NCI-H446 treated with DMSO at 0.1 percent for 48 hours (cell line): ENCODE results near the gene TBC1D9.

ENCODE experiments used
- DNase-seq: peaks from one replicate; lab custom pipeline; 2025; lab: John Stamatoyannopoulos, UW

The TBC1D9 gene

DNA sequence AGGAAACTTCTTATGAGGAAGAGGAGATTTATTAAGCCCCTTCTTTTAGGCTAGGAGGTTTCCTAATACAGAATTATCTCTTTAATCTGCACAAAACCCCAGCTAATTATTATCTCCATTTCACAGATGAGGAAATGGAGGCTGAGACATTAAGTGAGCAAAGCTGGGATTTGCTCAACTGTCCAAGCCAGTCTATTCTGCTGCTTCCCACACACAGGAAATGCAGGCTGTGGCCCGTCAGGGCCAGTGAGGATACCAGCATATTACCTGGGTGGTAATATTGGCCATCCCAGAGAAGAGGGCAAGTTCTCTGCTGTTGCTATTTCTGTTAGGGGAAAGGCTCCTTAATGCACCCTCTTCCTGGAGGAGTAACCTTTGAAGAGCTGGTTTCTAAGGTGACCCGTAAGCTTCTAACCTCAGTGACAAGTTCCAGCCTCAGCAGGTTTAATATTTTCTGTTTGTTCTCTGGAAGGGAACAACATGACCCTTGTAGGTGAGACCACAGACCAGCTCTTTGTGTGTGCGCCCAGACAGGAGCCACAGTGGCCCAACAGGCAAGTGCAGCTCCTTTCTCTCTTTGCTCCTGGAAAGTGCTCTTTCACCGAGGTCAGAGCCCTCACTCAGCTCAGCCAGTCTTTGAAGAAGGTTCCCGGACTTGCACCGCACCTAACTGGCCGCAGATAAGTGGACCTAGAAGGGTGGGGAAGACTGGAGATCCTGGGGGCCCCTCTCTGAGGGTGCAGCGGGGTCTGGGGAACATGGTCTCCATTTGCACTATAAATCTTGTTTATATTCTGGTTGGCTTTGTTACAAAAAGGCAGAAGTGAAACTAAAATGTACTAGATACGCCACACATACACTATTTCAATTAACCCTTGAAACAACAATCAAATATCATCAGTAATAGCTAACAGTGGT, 35.5 kb downstream of the TBC1D9 start:
- DNase-seq: no peak

DNA sequence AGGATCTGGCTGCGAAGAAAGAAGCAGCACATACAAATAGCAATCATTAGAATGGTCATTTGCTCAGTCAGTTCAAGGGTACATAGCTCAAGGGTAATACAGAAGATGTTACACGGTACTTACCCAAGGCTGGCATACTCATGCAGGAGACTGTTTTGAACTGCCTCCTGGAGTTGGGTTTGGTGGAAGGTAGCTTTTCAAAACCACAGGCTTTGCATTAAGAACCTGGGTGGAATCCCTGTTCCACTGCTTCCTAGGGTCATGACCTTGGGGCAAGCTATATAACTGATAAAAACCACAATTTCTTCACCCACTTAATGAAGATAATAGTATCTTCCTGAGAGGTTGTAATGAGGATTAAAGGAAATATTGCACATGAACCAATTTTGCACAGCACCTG, 36.5 kb downstream of the TBC1D9 start:
- no peak for DNase-seq

DNA sequence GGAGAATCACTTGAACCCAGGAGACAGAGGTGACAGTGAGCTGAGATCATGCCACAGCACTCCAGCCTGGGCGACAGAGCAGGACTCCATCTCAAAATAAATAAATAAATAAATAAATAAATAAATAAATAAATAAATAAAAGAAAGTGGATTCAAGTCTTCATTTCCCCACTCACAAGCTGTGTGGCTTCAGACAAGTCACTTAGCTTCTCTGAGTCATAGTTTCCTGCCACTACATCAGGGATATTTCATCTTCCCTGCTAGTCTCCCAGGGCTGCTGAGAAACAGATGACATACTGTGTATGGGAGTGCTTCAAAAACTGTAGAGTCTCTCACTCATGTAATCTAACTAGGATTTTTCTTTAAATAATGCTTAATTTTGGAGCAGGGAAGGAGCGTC, 37.2 kb downstream of the TBC1D9 start:
- no peak for DNase-seq

DNA sequence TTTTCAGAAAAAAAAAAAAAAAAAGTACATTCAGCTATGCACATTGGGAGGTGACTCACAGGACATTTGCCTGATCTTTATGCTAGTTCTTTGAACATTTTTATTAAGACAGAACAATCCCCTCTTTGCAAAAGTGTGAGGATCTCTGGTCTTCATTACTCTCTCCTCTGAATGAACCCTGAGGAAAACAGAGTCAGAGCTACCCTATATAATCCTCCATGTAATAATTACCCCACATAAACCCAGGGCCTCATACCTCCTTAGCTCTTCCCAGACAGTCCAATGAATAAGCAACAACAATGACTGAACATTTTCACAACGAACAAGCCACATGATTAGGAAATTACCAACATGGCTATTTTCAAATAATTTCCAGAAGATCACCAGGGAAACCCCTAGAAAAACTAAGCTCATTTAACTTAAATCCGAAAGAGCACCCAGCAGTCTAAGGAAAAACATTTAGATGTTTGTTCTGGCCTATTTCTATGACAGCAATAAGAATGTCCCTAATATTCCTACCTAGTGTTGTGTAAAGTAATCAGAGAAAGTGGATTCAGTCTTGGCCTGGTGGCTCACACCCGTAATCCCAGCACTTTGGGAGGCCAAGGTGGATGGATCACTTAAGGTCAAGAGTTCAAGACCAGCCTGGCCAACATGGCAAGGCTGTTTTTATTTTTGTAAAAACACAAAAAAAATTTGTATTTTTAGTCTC, 37.8 kb downstream of the TBC1D9 start:
- DNase-seq: no peak

DNA sequence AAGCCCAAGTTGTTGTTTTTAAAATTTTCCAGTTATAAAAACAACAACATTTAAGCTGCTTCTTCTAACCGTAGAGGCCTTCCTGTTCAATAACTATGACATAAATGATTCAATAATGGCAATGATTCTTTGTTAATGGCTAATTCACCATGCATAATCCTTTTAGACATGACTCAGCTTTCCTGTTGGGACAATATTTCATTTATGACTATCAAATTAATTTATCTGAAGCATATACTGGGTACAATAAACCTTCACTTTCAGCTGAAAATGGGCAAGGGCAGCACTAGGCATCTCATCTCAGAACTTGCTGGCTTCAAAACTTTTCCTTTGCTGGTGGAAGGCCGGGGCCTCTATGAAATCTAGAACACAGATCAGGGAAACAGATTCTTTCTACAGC, 38.9 kb downstream of the TBC1D9 start:
- peak; percentile 2 for DNase-seq

DNA sequence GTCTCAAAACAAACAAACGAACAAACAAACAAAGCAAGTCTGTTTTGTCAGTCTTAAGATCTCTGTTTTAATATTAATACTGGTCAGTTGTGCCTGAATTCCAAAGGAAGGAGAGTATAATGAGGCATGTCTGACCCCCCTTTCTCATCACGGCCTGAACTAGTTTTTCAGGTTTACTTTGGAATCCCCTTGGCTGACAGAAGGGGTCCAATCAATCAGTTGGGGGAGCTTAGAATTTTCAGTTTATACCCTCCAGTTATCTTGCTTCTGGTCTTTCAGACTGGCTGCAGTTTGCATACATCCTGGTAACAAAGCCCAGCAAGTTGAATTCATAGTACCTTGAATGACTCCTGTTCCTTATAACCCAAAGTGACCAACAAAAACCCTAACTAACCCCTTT, 41.1 kb downstream of the TBC1D9 start:
- no peak for DNase-seq

DNA sequence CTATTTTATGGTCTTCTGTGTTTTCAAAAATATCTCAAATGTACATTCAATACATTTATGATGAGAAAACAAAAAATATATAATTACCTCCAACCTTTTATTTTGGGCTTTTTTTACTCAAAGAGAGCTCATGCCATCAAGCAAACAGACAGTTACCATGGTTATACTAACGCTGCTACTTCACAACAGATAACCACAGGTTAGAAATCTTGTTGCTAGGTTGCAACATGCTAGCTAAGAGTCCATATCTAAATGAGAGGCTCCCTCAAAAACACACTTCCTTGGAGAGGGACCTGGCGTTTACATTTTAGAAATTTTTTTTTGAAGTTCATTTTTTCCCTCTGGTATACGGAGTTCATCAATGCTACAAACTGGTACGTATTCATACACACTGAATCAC, 44.3 kb downstream of the TBC1D9 start:
- DNase-seq: no peak

DNA sequence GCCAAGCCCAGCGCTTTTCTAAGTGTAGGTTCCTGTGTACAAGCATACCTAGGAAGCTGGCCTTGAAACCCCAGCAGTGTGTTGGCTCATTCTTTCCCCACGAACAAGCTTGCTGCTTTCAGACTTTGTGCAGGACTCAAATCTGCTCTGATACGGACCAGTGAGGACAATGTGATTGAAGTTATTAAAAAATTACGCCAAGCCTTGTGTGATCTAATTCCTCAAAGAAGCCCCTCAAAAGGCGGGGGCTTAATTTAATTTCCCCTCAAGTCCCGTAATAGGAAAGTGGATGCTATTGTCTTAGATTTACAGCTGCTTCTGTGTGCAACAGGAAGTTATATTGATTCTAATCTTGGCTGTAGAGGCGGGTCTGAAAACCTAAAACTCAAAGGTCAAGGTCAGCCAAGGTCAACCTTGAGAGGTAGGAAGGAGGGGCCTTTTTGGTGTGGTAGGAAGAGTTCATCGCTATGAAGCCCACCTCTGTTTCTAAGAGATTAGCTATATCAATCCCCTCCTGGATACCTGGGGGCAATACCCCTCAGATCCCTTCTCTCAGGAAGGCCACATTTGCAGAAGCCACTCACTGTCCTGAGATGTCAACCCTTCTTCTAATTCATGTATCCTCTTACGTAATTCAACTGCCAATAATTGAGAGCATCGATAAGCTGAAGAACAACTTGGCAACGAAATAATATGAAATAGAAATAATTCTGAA, 45.1 kb downstream of the TBC1D9 start:
- no peak for DNase-seq

DNA sequence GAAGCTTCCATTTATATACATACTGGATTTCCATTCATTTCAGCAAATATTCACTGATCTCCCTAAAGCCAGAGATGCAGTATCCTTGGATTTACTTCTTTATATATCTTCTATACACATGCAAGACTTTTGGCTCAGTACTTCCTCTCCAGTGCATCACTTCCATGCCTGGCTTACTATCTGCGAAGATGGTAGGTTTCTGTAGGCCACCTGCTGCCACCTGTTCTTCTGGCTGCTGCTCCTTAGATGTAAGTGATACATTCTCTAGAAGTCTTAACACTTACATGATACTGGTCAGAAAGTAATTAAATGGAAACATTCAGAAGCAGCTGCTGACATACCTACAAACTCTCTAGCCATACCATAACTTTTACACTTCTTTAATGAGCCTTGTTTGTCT, 48.9 kb downstream of the TBC1D9 start:
- no peak for DNase-seq

DNA sequence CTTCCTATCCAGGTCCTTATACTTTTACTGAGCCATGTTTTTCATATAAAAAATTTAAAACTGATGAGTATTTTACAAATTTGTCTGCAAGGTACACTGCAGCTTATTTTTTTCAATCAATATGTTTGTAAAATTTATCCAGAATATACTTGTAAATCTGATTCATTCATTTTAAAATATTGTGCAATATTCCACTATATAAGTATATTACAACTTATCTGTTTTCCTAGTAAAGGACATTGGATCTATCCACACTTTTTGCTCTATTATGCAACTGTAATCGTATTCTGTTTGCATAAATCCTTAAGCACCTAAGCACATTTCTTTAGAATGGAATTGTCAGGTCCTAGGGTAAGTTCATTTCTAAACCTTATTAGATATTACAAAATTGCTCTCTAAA, 49.5 kb downstream of the TBC1D9 start:
- DNase-seq: no peak

DNA sequence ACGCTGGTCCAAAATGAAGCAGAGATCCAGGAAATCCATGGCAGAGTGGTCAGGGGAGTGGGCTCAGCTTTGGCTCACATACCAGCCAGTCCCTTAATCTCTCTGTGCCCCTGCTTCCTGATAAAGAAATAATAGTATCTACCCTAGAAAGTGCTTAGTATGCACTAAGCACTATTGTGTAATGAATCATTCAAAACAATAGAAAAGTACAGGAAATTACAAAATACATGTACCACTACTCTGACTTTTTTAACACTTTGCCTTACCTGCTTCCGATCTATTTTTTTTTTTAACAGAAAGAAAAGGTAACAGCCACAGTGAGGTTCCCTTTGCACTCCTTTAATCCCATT, 49.9 kb downstream of the TBC1D9 start:
- no peak for DNase-seq

DNA sequence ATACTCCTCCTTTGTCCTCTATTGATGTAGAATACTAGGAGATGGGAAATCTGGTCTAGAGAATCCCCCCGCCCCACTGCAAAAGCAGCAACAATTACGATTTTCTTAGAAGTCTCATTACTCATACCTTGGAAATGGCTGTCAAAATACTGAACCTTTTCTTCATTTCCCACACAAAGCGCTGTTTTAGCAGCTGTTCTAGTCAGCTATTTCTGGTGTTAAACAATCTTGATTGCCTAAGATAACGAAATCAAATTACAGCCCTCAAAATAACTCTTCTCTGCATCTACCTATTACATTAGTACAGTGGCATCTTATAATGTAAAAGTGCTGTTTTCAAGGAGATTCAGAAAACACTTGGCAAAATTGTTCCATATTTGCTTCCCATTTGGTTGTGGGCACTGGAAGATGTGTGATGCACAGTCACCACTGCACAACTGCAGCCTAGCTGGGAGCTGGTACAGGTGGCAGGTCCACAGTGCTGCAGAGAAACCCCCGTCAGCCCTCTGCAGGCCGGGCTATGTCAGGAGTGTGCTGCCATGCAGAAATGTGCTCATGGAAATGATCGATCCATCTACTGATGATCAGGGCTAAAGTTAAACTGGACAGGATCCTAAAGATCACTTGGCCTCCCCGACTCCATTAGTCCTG, 50.4 kb downstream of the TBC1D9 start:
- no peak for DNase-seq

DNA sequence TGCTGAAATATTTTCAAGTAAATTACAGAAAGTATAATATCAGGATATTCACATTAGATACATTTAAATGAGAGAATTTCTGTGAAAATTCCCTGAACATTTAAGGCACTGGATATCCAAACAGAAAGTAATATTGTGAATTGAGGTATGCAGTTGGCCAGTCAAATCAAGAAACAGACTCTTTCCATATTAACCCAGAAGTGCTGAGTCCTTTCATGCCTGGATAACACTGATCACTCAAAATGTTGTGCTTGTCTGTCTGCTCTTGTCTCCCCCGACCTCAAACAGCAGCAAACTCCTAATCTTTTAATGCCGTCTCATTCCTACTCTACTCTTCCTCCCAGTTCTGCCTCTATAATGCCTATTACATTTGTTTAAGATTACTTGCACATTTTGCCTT, 51.2 kb downstream of the TBC1D9 start:
- no peak for DNase-seq

DNA sequence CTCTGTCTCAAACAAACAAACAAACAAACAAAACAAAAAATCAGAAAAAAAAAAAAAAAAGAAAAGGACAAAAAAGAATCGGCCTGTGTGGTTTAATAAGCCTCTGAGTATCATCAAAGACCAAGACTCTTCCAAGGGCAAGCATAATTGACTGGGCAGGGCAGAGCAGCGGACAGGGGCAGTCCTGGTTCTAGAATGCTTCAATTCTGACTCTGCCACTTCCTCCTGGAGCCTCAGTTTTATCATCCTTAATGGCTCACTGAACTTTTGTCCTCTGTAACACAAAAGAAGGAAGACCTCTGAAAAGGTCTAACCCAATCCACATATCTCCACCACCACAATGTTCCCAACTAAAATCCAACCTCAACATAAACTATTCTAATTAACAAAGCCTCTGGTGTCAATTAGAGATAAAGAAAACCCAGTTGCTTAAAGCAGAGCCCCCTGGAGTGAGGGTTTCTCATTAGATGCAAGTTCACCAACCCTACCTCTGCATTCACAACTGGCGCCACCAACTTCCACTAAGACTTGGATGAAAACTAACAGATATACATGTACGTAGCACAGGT, 51.7 kb downstream of the TBC1D9 start:
- DNase-seq: no peak

DNA sequence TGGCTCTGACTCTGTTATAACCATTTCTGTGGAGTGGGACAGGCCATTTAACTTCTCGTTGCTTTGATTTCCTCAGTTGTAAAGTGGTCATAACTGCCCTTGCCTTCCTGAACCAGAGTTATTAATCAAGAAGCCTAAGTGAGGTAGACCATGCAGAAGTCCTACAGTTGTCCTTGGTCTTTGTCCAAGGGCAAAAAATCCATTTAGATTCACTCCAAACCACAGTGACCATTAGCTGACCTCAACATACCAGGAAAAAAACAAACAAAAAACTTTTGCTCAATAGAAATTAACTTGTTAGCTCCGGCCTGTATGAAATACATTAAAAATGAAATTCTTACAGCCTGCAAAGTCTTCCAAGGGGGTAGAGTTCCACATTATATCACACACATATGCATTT, 52.7 kb downstream of the TBC1D9 start:
- DNase-seq: no peak

DNA sequence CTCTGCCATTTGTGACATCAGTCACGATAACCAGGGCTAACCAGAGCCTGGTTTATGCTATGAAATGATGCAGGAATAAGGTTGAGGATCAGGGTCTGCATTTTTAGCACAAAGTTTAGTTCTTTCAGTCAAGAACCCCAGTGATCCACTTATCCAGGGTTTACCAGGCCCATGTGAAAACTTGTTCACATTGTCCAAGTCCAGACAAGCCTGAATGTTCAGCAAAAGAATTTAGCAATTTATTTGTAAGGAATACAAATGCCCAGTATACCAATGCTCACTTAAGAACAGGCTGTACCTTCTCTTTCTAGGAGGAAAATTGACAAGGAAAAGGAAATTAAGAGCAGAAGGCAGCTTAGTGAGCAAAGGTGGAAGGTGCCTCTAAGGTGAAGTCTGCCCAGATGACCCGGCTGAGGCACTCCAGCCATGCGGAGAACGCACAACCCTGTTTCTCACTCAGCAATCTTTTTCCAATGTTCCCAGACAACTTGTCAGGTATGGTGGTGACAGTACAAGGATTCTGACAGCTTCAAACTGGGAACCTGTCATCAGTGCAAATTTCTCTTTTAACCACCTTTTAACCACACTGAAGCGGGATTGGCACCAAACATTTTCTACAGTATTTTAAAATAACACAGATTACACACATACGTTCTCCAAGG, 54.0 kb downstream of the TBC1D9 start:
- DNase-seq: no peak

DNA sequence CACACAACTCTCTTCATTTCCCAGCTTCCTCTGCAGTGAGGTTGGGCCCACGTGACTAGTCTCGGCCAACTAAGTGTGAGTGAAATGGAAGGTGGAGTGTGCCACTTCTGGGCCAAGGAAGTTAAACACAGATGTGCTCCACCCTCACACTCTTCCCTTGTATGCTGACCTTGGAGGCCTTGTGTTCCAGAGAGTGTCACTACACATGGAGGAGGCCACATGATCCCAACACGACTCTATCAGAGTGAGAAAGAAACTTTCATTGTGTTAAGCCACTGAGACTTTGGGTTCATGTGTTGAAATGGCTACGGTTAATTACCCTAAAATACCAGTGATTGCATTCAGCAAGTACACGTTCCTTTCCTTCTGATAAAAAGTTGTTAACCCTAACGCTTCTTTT, 55.1 kb downstream of the TBC1D9 start:
- DNase-seq: no peak

DNA sequence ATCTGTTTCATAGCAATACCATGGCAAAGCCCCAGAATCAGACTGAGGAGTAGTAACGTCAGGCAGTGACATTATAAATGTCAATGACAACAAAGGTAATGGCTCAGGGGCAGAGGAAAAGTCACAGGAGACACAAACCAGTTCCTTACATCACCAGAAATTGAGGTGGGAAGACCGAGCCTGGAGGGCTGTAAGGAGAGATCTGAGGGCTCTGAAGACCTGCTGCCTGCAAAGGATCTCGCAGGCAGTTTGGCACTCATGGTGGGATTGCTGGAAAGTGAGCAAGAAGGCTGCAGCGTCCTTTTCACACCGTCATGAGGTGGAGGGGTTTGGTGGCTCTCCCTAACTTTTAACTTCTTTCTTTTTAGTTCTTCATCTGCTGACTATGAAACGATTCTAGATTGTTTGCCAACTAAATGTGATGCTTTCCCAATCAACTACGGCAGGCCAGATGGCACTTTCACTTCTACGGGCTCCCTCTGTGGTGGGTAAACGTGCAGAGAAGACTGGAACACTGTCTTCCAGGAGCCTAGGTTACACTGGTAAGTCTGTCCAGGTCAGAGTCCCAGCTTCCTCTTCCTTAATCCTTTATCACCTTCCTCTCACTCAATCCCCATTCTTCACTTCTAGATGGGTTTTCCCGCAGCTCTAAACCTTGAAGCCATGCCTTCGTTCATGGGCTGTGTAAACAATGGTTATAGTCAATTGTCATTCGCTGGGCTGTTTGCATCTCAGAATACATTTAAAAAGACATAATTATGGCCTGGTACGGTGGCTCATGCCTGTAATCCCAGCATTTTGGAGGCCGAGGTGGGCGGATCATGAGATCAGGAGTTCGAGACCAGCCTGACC, 58.2 kb downstream of the TBC1D9 start:
- peak; percentile 1 for DNase-seq

DNA sequence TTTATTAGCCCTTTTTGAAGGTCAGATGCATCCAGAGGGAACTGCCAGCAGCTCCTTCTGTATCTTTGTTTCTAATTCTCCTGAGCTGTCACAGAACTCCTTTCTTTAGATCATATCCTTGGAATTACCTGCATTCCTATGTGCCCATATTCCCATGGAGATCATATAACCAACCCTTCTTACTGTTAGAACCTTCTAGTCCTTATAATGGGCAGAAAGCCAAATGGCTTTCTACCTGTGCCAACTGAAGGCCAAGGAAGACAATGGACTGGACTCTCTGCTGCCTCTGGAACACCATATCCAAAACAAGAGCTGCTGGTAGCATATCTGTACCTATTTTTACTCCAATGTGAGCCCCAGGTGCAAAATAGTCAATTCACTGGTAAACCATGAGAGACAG, 60.7 kb downstream of the TBC1D9 start:
- no peak for DNase-seq

DNA sequence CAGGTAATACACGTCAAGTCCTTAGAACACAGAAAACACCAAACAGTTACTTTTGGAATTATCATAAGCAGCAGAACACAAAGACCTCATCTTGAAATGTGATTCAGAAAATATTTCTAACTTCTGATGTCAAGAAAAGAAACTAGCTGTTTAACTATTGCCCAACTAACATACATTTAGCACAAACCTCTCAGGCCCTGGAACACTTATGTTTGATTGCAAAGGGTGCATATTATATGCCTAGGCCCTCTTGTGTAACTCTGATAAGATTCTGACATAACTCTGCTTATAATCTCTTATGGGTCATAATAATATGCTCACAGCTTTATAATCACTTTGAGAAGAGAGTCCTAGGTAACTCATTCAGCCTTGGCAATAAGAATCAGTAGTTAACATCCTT, 62.6 kb downstream of the TBC1D9 start:
- DNase-seq: no peak

DNA sequence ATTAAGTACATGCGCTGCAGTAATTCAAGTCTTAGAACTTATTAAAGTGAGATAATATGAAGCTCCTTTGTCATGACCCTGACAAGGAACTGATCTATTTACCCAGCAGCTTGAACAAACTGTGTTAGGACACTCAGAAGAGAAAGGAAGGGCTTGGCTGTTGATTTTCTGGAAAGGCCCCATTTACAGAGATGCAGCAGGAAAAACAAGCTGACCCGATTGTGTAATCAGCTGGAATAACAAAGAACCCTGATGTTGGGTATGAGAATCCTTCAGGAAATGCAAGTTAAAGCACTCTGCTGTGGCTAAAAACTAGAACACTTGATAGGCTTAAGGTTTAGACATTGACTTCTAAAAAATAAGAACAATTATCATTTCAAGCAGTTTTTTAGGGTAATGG, 64.8 kb downstream of the TBC1D9 start:
- DNase-seq: no peak
